ENCODE measurements around the gene GREM2.

GREM2 gene

GRCh38 chr1:240455228-240455821 is 156.6 kb downstream of the GREM2 start:
- ATAC-seq (no peak), DNase-seq (no peak)

GRCh38 chr1:240445369-240445768 is 166.6 kb downstream of the GREM2 start:
- ATAC-seq, result no peak

GRCh38 chr1:240441669-240442068 is 170.3 kb downstream of the GREM2 start:
- no peak for ATAC-seq
- no peak for DNase-seq

More at GRCh38 chr1:240445369-240445768, 166.6 kb downstream of the GREM2 start:
- no peak for DNase-seq
